Brain pericyte (primary cell): ENCODE measurements around the gene SMAD9.

Experiments used
- DNase-seq: peaks from one replicate; pipeline ENCODE4 v3.0.0-alpha.2; 2012; ENCODE audit warnings: low read depth, low spot score

The SMAD9 gene

DNA sequence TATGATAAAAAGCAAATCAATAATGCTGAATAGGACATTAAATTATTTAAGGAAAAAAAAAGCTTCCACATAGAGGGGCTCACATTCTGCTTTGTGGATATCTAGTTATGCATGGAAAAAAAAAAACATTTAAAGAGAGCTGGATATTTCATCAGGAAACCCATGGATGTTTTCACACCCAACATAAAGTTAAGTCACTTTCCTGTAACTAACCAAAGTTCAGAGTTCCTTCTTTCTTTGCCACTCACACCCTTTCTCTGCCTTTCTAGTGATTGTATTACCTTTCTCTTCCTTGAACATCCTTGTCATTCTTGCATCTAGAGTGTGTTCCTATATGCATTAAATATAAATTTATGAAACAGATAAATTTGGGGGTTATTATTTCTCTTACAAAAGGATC is 53.8 kb downstream of the SMAD9 start:
- DNase-seq: no peak

DNA sequence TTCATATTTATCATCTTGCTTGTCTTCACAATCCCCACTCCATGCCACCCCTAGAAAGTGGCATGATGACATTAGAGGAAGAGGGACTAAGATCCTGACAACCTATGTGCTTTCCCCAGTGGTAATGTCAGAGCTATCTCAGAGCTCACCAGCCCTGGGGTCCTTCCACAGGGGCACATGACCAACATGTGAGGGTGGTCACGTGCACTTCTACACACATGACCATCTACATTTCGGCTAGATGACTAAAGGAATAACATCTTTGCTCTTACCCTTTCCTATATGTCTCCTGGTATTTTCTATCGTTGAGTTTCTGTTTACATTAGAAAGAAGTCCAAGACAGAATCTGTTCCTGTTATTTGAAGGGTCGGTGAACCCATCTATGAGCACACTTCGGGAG is 54.8 kb downstream of the SMAD9 start:
- no peak for DNase-seq

DNA sequence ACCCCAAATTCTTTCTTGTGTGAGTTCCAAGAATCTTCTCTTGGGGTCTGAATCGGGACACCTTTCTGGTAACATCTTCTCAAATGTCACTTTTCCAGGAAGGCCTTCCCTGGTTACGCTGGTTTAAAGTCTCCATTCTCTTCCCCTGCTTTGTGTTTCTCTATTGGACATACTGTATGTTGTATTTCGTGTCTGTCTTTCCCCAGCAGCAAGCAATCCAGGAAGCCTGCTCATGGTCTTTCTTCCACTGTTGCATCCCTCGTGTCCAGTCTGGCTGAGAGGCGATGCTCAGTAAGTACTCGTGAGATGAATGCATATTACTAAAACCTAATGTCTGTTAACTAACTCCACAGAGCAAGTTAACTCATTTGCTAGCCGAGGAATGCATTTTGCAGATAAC is 57.3 kb downstream of the SMAD9 start:
- no peak for DNase-seq

DNA sequence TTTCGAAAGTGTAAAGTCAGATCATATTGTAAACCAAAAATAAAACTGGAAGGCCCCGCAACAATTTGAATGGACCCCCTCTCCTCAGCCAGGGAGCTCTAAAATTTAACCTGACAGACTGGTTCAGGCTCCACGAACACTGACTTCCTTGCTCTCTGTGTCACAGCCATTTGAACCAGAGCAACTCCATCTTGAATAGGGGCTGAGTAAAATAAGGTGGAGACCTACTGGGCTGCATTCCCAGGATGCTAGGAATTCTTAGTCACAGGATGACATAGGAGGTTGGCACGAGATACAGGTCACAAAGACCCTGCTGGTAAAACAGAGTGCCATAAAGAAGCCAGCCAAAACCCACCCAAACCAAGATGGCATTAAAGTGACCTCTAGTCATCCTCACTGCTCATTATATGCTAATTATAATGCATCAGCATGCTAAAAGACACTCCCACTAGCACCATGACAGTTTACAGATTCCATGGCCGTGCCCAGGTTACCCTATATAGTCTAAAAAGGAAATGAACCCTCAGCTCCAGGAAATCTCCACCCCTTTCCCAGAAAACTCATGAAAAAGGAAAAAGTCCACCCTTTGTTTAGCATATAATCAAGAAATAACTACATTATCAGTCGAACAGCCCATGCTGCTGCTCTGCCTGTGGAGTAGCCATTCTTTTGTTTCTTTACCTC is 57.9 kb downstream of the SMAD9 start:
- no peak for DNase-seq

DNA sequence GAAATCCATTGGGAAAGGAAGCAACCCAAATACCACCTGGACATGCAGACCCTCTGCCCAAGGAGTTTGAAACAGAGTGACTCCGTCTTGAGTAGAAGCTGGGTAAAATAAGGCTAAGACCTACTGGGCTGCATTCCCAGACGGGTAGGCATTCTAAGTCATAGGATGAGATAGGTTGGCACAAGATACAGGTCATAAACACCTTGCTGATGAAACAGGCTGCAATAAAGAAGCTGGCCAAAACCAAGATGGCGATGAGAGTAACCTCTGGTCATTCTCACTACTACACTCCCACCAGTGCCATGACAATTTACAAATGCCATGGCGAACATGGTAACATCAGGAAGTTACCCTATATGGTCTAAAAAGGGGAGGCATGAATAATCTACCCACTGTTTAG is 60.8 kb downstream of the SMAD9 start:
- DNase-seq: no peak

DNA sequence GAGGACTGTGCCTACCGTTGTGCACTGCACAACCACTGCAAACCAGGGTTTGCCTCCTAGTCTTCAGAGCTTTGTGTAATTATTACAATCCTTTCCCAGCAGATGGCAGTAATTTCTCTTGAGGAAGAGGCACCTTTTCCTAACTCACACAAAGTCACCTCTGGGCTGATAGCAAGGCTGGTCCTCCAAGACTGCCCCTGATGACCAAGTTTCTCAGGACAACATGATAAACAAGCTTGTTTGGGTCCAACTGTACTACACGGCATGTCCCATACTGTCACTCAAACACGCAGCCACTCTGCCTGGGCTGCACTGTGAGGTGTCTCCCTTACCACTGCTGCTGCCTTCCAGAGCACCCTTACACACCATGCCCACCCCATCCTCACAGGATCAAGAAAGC is 61.7 kb downstream of the SMAD9 start:
- peak; percentile 12 for DNase-seq

DNA sequence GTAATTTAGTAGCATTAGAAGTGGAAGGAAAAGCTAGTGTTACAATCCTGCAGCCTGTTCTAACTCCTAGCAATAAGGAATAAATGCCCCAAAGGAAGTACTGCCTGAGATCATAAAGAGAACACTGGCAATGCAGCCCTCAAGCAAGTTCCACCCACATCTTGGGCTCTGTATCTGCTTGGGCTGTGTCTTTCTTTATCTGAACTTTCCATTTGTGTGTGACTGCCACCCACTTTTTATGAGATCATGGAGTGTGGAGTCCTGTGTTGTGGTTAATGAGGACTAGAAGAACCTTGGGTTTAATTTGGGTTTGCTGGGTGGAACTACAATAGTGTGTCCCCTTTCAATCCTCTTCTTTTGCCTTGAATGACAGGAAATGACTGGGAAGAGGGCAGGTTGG is 62.8 kb downstream of the SMAD9 start:
- no peak for DNase-seq

DNA sequence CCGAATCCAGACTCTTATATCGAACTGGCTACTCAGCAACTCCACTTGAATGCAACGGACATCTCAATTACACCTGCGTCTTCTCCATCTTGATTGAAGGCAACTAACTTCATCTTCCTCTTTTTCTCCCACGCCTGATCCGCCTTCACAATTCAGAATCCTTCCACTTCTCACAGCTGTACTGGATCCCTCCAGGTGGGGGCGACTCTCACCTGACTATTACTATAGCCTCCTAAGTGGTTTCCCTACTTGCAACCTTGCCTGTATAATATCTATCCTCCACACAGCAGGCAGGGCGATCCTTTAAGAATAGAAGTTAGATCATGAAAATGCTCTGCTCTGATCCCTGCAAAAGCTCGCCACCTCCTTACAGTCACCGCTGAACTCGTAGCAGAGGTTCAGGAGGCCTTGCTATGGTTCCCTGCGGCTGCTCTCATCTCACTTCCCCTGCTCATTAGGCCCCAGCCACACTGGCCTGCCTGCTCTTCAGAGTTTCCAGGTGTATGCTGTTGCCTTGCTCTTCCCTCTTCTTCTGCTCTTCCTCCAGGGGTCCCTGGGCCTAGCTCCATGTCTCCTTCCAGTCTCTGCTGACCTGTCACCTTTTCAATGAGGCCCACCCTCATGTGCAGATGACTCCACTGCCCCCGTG is 69.1 kb downstream of the SMAD9 start:
- no peak for DNase-seq

DNA sequence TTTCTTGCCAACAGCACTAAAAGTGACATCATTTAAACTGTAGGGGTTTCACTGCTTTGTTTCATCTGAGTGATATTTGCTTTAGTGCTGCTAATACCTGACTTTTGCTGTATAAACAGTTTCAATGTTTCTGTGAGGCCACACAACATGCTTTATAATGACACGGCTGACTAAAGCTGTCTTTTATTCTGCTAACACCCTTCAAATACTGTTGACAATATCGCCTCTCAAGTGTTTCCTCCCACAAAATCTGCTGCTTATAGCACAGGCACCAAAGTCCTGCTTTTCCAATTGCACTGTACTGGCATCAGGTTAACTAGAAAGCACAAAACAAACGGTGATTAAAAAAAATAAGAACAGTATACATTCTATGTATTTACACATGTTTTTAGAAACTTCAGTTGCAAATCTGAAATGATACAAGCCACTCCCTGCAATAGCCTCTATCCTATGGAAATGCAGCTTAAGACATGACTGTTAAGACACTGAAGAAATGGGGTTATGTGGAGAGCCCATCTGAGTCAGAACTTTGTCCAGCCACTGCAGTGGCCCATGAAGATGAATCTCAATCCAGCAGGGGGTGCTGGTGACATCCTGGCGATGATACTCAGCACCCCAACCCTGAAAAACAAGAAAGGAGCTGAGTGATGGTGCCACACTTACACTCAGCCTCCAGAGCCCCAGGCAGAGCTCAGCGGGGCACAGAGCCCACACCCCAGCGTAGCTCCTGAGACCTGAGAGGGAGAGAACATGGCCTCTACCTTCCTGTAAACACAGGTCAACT is 71.6 kb downstream of the SMAD9 start:
- DNase-seq: no peak

DNA sequence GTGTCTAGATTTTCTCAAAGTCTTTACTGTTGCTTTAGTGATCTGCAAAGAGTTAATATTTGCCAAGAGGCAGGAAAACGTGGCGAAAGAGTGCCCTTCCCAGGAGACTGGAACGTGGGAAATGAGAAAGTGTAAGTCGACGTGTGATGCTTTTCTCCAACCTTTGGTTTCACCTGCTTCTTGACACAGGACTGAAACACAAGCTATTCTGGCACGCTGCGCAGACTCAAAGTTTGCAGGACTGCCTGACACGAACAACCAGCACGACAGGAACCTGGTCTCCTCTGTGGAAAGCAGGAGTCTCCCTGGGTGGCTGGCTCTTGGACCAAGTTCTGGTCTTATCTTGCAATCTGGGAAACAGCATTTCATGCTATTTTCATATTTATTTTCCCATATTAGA is 72.4 kb downstream of the SMAD9 start:
- DNase-seq: no peak

DNA sequence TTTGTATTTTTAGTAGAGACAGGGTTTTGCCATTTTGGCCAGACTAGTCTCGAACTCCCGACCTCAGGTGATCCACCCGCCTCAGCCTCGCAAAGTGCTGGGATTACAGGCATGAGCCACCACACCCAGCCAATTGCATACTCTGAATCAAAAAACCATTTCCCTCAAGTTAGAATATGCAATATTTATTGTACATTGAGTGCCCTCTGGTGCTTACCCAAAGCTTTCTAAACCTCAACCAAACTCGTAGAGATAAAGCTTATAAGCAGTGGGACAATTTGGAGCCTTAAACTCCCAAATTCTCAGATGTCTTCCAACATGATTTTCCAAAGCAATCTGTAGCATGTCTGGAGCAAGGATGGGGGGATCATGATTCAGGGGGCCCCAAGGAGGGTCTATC is 78.6 kb downstream of the SMAD9 start:
- DNase-seq: no peak

DNA sequence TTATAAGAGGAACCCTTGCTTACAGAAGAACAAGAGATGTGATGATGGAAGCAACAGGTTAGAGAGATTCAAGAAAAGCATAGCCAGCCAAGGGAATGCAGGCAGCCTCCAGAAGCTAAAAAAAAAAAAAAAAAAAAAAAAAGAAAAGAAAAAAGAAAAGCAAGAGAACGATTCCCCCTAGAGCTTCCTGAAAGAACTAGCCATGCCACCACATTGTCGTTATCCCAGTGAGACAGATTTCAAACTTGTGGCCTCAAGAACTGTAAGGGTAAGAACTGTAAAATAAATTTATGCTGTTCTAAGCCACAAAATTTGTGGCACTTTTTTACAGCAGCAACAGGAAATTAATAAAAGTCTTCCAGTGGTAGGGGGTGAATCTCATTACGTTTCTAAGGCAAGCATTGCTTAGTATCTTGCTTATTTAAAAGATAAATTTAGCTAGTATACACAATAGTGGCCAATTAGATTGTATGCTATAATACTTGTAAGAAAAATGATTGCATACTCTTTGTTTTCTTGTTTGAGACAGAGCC is 79.3 kb downstream of the SMAD9 start:
- DNase-seq: no peak

DNA sequence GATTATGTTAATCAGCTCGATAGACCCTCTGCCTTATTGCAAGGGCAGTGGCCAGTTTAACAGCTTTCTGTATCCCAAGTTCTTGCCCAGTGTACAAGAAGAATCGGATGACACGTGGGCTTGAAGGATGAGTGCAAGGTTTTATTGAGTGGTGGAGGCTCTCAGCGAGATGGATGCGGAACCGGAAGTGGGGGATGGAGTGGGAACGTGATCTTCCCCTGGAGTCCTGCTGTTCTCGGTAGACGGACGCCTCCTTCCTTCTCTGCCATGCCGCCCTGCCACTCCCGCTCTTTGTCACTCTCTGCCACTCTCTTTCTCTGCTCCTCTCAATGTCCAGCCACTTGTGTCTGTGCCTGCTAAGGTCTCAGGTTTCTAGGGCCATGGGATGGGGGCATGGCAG is 80.1 kb downstream of the SMAD9 start:
- DNase-seq: no peak

DNA sequence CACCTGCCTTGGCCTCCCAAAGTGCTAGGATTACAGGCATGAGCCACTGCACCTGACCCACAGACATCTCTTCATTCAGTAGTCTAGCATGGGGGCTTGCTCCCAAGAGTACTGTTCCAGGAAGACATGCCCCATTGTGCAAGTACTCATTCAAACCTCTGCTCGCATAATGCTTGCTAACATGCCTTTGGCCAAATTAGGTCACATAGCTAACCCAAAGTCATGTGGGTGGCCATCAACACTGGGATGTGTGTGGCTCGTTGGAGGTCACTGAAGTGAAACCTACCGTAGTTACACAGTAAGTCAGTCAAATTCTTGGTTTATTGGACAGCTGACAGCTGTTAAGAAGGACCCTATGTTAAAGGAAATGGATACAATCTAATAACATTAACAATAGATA is 80.8 kb downstream of the SMAD9 start:
- DNase-seq: no peak

DNA sequence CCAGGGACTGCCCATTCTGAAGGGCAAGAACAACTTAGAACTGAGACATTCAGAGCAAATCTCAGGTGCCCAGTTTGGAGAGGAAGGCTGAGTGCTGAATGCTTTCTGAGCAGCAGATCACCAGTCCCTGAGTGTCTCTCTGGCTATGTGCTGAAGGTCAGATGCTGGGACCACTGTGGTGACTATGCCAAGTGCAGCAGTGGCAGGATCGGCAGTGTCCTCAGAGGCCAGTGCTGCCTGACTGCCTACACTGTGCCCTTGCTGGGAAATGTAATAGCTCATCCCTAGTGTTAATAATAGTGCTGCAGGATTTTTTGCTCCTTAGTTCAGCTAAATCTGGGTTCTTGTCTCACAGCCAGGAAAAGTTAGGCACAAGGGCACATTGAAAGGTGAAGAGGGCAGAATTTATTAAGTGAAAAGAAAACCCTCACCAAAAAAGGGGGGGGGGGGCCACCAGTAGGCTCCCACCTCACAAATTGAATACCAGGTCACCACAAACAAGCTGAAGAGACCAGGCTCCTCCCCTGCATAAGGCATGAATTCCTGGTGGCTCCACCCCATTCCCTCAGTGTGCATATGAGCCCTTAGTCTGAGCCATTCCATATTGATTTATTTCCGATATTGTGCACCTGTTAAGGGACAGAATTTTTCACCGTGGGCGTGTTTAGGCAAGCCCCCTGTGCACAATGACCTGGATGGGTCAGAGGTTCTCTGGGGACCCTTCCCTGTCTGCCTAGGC is 82.5 kb downstream of the SMAD9 start:
- no peak for DNase-seq

DNA sequence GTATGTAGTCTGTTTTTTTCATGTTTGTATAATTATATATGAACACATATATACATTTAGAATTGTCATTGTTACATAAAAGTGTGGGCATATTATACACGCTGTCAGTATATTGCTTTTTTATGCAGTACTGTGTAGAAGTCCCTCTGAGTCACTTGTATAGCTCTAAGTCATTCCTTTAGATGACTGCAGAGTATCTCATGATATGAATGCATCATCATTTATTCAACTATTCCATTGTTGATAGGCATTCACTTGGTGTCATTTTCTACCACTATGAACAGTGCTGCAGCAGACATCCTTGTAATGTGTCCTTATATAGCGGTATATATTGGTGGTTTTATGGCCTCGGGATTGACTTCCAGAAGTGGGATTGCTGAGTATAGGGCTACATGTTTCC is 85.7 kb downstream of the SMAD9 start:
- DNase-seq: no peak

DNA sequence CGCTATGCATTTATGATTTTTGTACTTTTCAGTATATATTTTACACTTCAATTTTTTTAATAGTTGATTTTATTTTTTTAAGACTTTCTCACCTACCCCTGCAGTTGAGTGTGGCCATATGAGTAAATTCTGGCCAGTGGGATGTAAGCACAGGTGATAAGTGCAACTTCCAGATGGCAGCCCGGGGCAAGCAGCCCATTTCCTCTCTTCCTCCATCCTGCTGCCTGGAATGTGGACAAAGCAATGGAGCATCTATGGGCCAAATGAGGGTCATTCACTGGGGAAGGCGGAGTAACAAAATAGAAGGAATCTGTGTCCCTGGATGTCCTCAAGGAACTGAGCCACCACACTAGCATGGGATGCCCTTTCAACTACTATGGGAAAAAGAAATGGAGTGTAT is 88.7 kb downstream of the SMAD9 start:
- no peak for DNase-seq

DNA sequence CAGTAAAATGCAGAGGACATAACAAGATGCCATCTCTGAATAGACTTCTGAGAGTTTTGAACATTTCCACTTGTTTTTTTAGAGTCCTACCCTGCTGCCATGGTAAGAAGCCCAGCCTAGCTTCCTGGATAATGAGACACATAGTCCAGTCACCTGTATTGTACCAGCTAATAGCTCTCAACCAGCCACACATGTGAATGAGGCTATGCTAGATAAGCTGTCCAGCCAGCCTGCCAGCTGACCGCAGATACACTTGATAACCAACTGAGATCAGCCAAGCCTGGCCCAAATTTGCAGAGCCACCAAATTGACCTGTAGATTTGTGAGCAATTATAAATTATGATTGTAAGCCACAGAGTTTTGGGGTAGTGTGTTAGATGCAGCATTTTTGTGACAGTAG is 90.3 kb downstream of the SMAD9 start:
- no peak for DNase-seq

DNA sequence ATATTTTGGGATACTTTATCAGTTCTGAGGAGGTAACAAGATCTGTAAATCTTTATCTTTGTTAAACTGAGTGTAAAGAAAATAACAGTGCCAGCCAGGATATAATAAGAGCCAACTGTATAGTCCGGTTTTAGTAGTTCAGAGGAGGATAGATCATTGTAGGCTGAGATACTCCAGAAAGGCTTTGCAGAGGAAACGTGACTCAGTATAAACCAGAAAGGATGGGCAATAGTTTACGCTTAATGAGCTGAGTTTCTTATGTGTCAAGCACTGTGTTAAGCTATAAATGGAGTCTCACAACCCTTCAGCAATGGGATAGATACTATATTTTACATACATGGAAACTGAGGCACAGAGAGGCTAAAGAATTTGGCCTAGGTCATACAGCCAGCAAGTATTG is 97.3 kb downstream of the SMAD9 start:
- DNase-seq: no peak

DNA sequence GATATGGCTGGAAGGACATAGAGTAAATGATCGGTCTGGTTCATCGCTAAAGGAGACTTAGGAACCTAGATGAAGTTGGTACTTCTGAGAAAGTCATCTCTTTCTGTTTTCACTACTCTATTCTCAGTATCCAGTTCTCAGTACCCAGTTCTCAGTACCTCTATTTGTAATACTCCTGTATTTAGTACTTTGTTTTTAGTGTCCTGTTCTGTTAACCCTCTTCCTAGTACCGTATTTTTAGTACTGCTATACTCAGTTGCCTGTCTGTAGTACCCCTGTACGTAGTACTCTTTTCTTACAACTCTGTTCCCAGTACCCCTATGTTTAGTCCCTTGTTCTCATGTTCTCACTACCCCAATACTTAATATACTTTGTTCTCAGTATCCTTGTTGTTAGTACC is 99.8 kb downstream of the SMAD9 start:
- no peak for DNase-seq

DNA sequence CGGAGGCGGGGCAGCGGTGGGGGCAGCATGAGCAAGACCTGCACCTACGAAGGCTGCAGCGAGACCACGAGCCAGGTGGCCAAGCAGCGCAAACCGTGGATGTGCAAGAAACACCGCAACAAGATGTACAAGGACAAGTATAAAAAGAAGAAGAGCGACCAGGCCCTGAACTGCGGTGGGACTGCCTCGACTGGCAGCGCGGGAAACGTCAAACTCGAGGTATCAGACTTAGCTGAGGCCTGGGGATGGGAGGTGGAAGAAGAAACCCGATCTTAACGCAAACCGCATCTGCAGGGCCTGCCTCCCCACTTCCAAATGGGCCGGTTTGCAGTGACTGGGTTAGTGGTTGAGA is 100.3 kb downstream of the SMAD9 start:
- no peak for DNase-seq
